ENCODE data around the gene KIAA1755.

GRCh38 chr20:38202982-38203293 lies 57.6 kb downstream of the KIAA1755 start:
- no peak for TF ChIP-seq ZSCAN29 (IDR thresholded peaks at IDR 0.05)
- no peak for TF ChIP-seq CTCF (IDR thresholded peaks at IDR 0.05 in 2 of 3, conservative IDR thresholded peaks at IDR 0.05 in 1 of 3; ENCODE audit: control insufficient read depth in 2 of 3, extremely low read depth in 1 of 3, insufficient read depth in 1 of 3, low read depth in 3 of 3, low read length in 3 of 3)
- TF ChIP-seq DPF2 (IDR thresholded peaks at IDR 0.05), result no peak
- no peak for TF ChIP-seq EZH2 (IDR thresholded peaks at IDR 0.05; ENCODE audit: borderline replicate concordance, control insufficient read depth, low read depth, low read length)
- no peak for TF ChIP-seq IKZF1 (conservative IDR thresholded peaks at IDR 0.05)
- no peak for TF ChIP-seq SP1 (IDR thresholded peaks at IDR 0.05; ENCODE audit: low read depth, low read length)
- TF ChIP-seq POLR2AphosphoS5 (IDR thresholded peaks at IDR 0.05; ENCODE audit: low read length), result no peak
- TF ChIP-seq JUND (IDR thresholded peaks at IDR 0.05; ENCODE audit: low read depth, low read length), result no peak
- no peak for TF ChIP-seq PBX3 (IDR thresholded peaks at IDR 0.05; ENCODE audit: insufficient replicate concordance, low read depth, low read length)
- no peak for TF ChIP-seq NR2F1 (conservative IDR thresholded peaks at IDR 0.05)
- TF ChIP-seq REST (IDR thresholded peaks at IDR 0.05; ENCODE audit: low read depth, low read length), result no peak
- no peak for TF ChIP-seq BRCA1 (IDR thresholded peaks at IDR 0.05; ENCODE audit: low read depth, low read length)

Measured in GM12878 (cell line).